HepG2 (cell line): ENCODE results near the gene CRTAC1. TPM values are rescaled to one million over a fixed set of nuclear protein-coding genes. Genes with fewer than 3 reads are reported as not detected.

ENCODE experiments used
- ATAC-seq: fragments of 200-7000 bp; cut with Tn5 transposase; 3 replicates; pipeline ENCODE4 v1.9.1; 2020; ENCODE audit warnings: mild to moderate bottlenecking, moderate library complexity
- BruUV-seq: library from RNA; stranded (reverse); fragments of 400-500 nt; replicated peaks from 2 replicates; lab custom pipeline; 2021; lab: Mats Ljungman, UMichigan
- CTCF ChIA-PET: fragments of 300-600 bp; formaldehyde crosslinking; extraction: SDS; loops from one replicate; lab custom pipeline; 2021; ENCODE audit warnings: low total read pairs, inconsistent platforms, low intra/inter-chr PET ratio; lab: Yijun Ruan, JAX
- POLR2A ChIA-PET: fragments of 350-600 bp; sonication (Branson Sonifier 250); formaldehyde crosslinking; loops from one replicate; lab custom pipeline; 2020; ENCODE audit warnings: antibody characterized with exemption, inconsistent platforms; lab: Yijun Ruan, JAX
- DNase-seq: peaks from one replicate; pipeline ENCODE4 v3.0.0-alpha.2; 2015; ENCODE audit warnings: low spot score
- FAIRE-seq: peaks from 3 replicates; lab custom pipeline; 2011; peaks lifted over from hg19 to GRCh38; lab: Jason Lieb, UNC
- H2AFZ ChIP-seq: one replicate; pipeline ENCODE4 v1.6.1; 2011; ENCODE audit warnings: low read length, inconsistent platforms
- H3K27ac ChIP-seq: fragments of 300-600 bp; 3 replicates; pipeline ENCODE4 v1.8.0; 2011; ENCODE audit warnings: mixed run types, mild to moderate bottlenecking, mixed read lengths, low read length, inconsistent platforms; ENCODE audit not compliant: insufficient read depth; ENCODE audit errors: extremely low read length
- H3K27me3 ChIP-seq, 2 experiments: fragments of 200-600 bp in 1 of 2; 2 replicates in 1 of 2; 3 replicates in 1 of 2; pipeline versions ENCODE4 v1.6.0 to v1.8.0; 2011; ENCODE audit warnings: low read length in 2 of 2, mild to moderate bottlenecking in 2 of 2, moderate library complexity in 2 of 2, inconsistent platforms in 1 of 2; ENCODE audit not compliant: insufficient read depth in 2 of 2, control insufficient read depth in 1 of 2
- H3K36me3 ChIP-seq, 2 experiments: fragments of 200-600 bp in 1 of 2; replicated peaks in 1 of 2; 2 replicates in 1 of 2; 3 replicates in 1 of 2; pipeline versions ENCODE4 v1.5.1 to v1.8.0; 2011; ENCODE audit warnings: low read length in 2 of 2, inconsistent platforms in 1 of 2; ENCODE audit not compliant: insufficient read depth in 2 of 2, control insufficient read depth in 1 of 2
- H3K4me1 ChIP-seq: 2 replicates; pipeline ENCODE4 v1.5.1; 2012; ENCODE audit warnings: low read length, inconsistent platforms; ENCODE audit not compliant: insufficient read depth
- H3K4me2 ChIP-seq: 2 replicates; pipeline ENCODE4 v1.6.0; 2011; ENCODE audit warnings: low read depth, low read length, inconsistent platforms
- H3K4me3 ChIP-seq, 3 experiments: fragments of 200-600 bp in 1 of 3; sonication (generic), shearing (Covaris generic) in 1 of 3; replicated peaks in 1 of 3; 2 replicates each; pipeline ENCODE4 v1.5.1; 2011 to 2016; ENCODE audit warnings: low read length in 3 of 3, inconsistent platforms in 2 of 3, low read depth in 2 of 3, mild to moderate bottlenecking in 2 of 3, control low read depth in 1 of 3, mixed read lengths in 1 of 3; ENCODE audit not compliant: insufficient read depth in 1 of 3
- H3K79me2 ChIP-seq: one replicate; pipeline ENCODE4 v1.6.1; 2011; ENCODE audit warnings: low read length, inconsistent platforms; ENCODE audit not compliant: insufficient read depth
- H3K9ac ChIP-seq: 2 replicates; pipeline ENCODE4 v1.6.0; 2011; ENCODE audit warnings: mild to moderate bottlenecking, low read depth, low read length, inconsistent platforms; ENCODE audit not compliant: insufficient read depth
- H3K9me3 ChIP-seq: 2 replicates; pipeline ENCODE4 v1.5.1; 2012; ENCODE audit warnings: mild to moderate bottlenecking, low read length
- H4K20me1 ChIP-seq: 2 replicates; pipeline ENCODE4 v1.6.0; 2011; ENCODE audit warnings: inconsistent platforms, mild to moderate bottlenecking, low read length, moderate library complexity; ENCODE audit not compliant: insufficient read depth
- ATF7-NPFF ChIP-seq: sonication (generic); formaldehyde crosslinking; IDR thresholded peaks from 2 replicates; pipeline ENCODE4 v1.8.1; 2023; ENCODE audit warnings: mild to moderate bottlenecking, low read depth, missing genetic modification reagents, moderate library complexity
- ATM ChIP-seq: fragments of 450-650 bp; IDR thresholded peaks from 2 replicates; pipeline ENCODE4 v1.7.1; 2017; ENCODE audit warnings: mild to moderate bottlenecking, borderline replicate concordance
- FOXP4 ChIP-seq: sonication (generic); formaldehyde crosslinking; IDR thresholded peaks from 2 replicates; pipeline ENCODE4 v1.4.0; 2020; ENCODE audit warnings: missing genetic modification reagents
- RCOR2 ChIP-seq: IDR thresholded peaks from 2 replicates; pipeline ENCODE4 v1.6.1; 2016; ENCODE audit warnings: missing biosample characterization, missing genetic modification reagents
- SRSF1 ChIP-seq: fragments of 200-400 bp; formaldehyde crosslinking; optimal IDR thresholded peaks from 2 replicates; pipeline ENCODE3; 2017; ENCODE audit warnings: mild to moderate bottlenecking, low read depth, low read length, moderate library complexity
- ZNF343 ChIP-seq: sonication (generic); formaldehyde crosslinking; IDR thresholded peaks from 2 replicates; pipeline ENCODE4 v1.4.0; 2020; ENCODE audit warnings: mild to moderate bottlenecking, missing genetic modification reagents
- ZNF362 ChIP-seq: sonication (generic); formaldehyde crosslinking; IDR thresholded peaks from 2 replicates; pipeline ENCODE4 v1.4.0; 2020; ENCODE audit warnings: missing genetic modification reagents, mild to moderate bottlenecking, borderline replicate concordance
- WGBS: methylation state at CpG from one replicate; pipeline ENCODE4 v1.1.6; 2017; ENCODE audit warnings: low lambda C conversion rate; 5-methylcytosine and 5-hydroxymethylcytosine counted together
- in situ Hi-C: cut with HindIII; loops from 2 replicates; pipeline ENCODE4 v1.10.0; 2017; ENCODE audit warnings: low pct_unique_long_range_greater_than_20kb; ENCODE audit not compliant: extremely low pct_ligation_motif_present
- intact Hi-C: fragments of 100-400 bp; cut with micrococcal nuclease; formaldehyde crosslinking; loops from one replicate; pipeline ENCODE4 v1.10.0; 2022; ENCODE audit not compliant: unreplicated experiment
- polyA plus RNA-seq, 8 experiments: library from polyadenylated mRNA; depleted of rRNA in 3 of 8; stranded (reverse) in 7 of 8; unstranded in 1 of 8; fragments of >200 nt; fragmentation: Illumina TruSeq in 4 of 8; extraction: Trizol in 4 of 8; gene quantifications; 2 replicates each; pipeline versions ENCODE4 v1.2.1 to v1.2.3, GENCODE V29; 2011 to 2016; ENCODE audit warnings: low read depth in 4 of 8, missing spikeins in 1 of 8, mixed read lengths in 1 of 8; ENCODE audit not compliant: insufficient read depth in 1 of 8
- total RNA-seq, 5 experiments: library from RNA; depleted of rRNA; stranded (reverse); fragments of >200 nt; fragmentation: Illumina TruSeq; extraction: Trizol; gene quantifications; 2 replicates each; pipeline ENCODE4 v1.2.3, GENCODE V29; 2016; ENCODE audit warnings: low read depth in 1 of 5

CRTAC1 gene
- total and polyA plus RNA-seq, 2 of the 13 experiments (the other 11 are each of a cell fraction or from before 2014, with no cell fraction given), result not detected

GRCh38 chr10:97923476-97923875 lies 106.9 kb downstream of the CRTAC1 start:
- Histone ChIP-seq H2AFZ (no peak overlapping the region), H3K4me3 (no peak overlapping the region), H3K36me3 (no peaks in the 10 kb centered on the region), H3K27ac (no peak overlapping the region), H3K9me3 (no peaks in the 10 kb centered on the region), H3K4me1 (no peaks in the 10 kb centered on the region), H3K27me3 (peaks cover 2 to 33% of the 10 kb centered on the region in 2 experiments), H3K9ac (no peak overlapping the region), H3K4me2 (no peak overlapping the region), H4K20me1 (no peaks in the 10 kb centered on the region), H3K79me2 (no peaks in the 10 kb centered on the region)
- intact Hi-C loops (no loop called here), in situ Hi-C loops (loop anchor here (25.0 kb wide), 1 partner anchor 389 kb away; no protein-coding TSS in a partner anchor)
- no peak for DNase-seq
- BruUV-seq, result no TSS peak
- ATAC-seq, result no peak
- WGBS, result 73% methylated on average over 3 of the region's 5 CpGs
- TF ChIP-seq ZNF362 (no peak), RCOR2 (CRISPR knock-in tag) (no peak), ZNF343 (CRISPR knock-in tag) (no peak), ATF7-NPFF (CRISPR knock-in tag) (no peak), FOXP4 (no peak)
- no peak for FAIRE-seq
- POLR2A ChIA-PET, result no interaction called here
- CTCF ChIA-PET, result no interaction called here

- Histone ChIP-seq H3K9me3 (no peaks in the 10 kb centered on the region), H4K20me1 (no peaks in the 10 kb centered on the region), H3K27me3 (peaks cover 2 to 29% of the 10 kb centered on the region in 2 experiments; a peak in 4 of 5 replicates), H3K4me2 (no peak overlapping the region), H3K27ac (no peak overlapping the region), H3K36me3 (no peaks in the 10 kb centered on the region), H2AFZ (no peak overlapping the region), H3K79me2 (no peaks in the 10 kb centered on the region), H3K4me3 (no peak overlapping the region), H3K4me1 (no peaks in the 10 kb centered on the region), H3K9ac (no peak overlapping the region)
- 64% methylated on average over 13 of the region's 13 CpGs for WGBS
- ATAC-seq, result no peak
- in situ Hi-C loops (loop anchor here (25.0 kb wide), 1 partner anchor 389 kb away; no protein-coding TSS in a partner anchor), intact Hi-C loops (no loop called here)
- FAIRE-seq, result no peak
- no TSS peak for BruUV-seq
- TF ChIP-seq SRSF1 (no peak), ATM (no peak)
- DNase-seq, result no peak
- ChIA-PET CTCF (no interaction called here), POLR2A (no interaction called here)
Measured at GRCh38 chr10:97923057-97923456, 107.4 kb downstream of the CRTAC1 start.
